Measurements from ENCODE around the gene ARRDC1. TPM values are rescaled to one million over a fixed set of nuclear protein-coding genes. Genes with fewer than 3 reads are reported as not detected.

Gene ARRDC1
- total and polyA plus RNA-seq, 2 donors from 2014 or later = 42.3 to 88.9 TPM

- no peak overlapping the region for H3K9ac ChIP-seq (ENCODE audit: low read length in 3 of 3)
- H3K4me1 ChIP-seq (ENCODE audit: control insufficient read depth in 2 of 3, insufficient read depth in 2 of 3, low read depth in 1 of 3, low read length in 3 of 3) = no peaks in the 10 kb centered on the region
- FAIRE-seq = no peak
- H3K27ac ChIP-seq (ENCODE audit: low read depth in 2 of 2, low read length in 2 of 2) = no peak overlapping the region
- intact Hi-C loops (cut with DNase I) = no loop called here
- no peak overlapping the region for H3K4me3 ChIP-seq (ENCODE audit: low read length in 3 of 3)
- no peaks in the 10 kb centered on the region for H3K27me3 ChIP-seq (ENCODE audit: control insufficient read depth, insufficient read depth, low read length)
- peaks cover 0 to 3% (median 0%) of the 10 kb centered on the region in 3 donors for H3K36me3 ChIP-seq (ENCODE audit: control insufficient read depth in 2 of 3, insufficient read depth in 3 of 3, low read length in 3 of 3)
- H3K9me3 ChIP-seq (ENCODE audit: control insufficient read depth in 2 of 3, insufficient read depth in 1 of 3, low read length in 3 of 3) = no peaks in the 10 kb centered on the region
- no peak for TF ChIP-seq CTCF (IDR thresholded peaks at IDR 0.05; ENCODE audit: borderline replicate concordance, extremely low read depth, insufficient read depth)
- DNase-seq = no peak
Observed at GRCh38 chr9:137658781-137659180, 53.3 kb downstream of the ARRDC1 start.

- no peak overlapping the region for H3K27ac ChIP-seq (ENCODE audit: low read depth in 2 of 2, low read length in 2 of 2)
- no peaks in the 10 kb centered on the region for H3K27me3 ChIP-seq (ENCODE audit: control insufficient read depth, insufficient read depth, low read length)
- peaks cover 0 to 3% (median 0%) of the 10 kb centered on the region in 3 donors for H3K36me3 ChIP-seq (ENCODE audit: control insufficient read depth in 2 of 3, insufficient read depth in 3 of 3, low read length in 3 of 3)
- FAIRE-seq = no peak
- no peak overlapping the region for H3K9ac ChIP-seq (ENCODE audit: low read length in 3 of 3)
- no peak for DNase-seq
- intact Hi-C loops (cut with DNase I) = no loop called here
- no peak overlapping the region for H3K4me3 ChIP-seq (ENCODE audit: low read length in 3 of 3)
- no peak for TF ChIP-seq CTCF (IDR thresholded peaks at IDR 0.05; ENCODE audit: borderline replicate concordance, extremely low read depth, insufficient read depth)
- no peaks in the 10 kb centered on the region for H3K4me1 ChIP-seq (ENCODE audit: control insufficient read depth in 2 of 3, insufficient read depth in 2 of 3, low read depth in 1 of 3, low read length in 3 of 3)
- no peaks in the 10 kb centered on the region for H3K9me3 ChIP-seq (ENCODE audit: control insufficient read depth in 2 of 3, insufficient read depth in 1 of 3, low read length in 3 of 3)
Observed at GRCh38 chr9:137660144-137660543, 54.7 kb downstream of the ARRDC1 start.

- TF ChIP-seq CTCF (IDR thresholded peaks at IDR 0.05; ENCODE audit: borderline replicate concordance, extremely low read depth, insufficient read depth) = no peak
- Histone ChIP-seq H3K4me3 (ENCODE audit: low read length in 3 of 3) (no peak overlapping the region), H3K9ac (ENCODE audit: low read length in 3 of 3) (no peak overlapping the region), H3K27ac (ENCODE audit: low read depth in 2 of 2, low read length in 2 of 2) (no peak overlapping the region), H3K36me3 (ENCODE audit: control insufficient read depth in 2 of 3, insufficient read depth in 3 of 3, low read length in 3 of 3) (no peaks in the 10 kb centered on the region), H3K27me3 (ENCODE audit: control insufficient read depth, insufficient read depth, low read length) (no peaks in the 10 kb centered on the region), H3K9me3 (ENCODE audit: control insufficient read depth in 2 of 3, insufficient read depth in 1 of 3, low read length in 3 of 3) (no peaks in the 10 kb centered on the region), H3K4me1 (ENCODE audit: control insufficient read depth in 2 of 3, insufficient read depth in 2 of 3, low read depth in 1 of 3, low read length in 3 of 3) (peaks cover 0 to 13% (median 9%) of the 10 kb centered on the region in 3 donors)
- FAIRE-seq (no peak), DNase-seq (no peak)
- intact Hi-C loops (cut with DNase I) = no loop called here
Observed at GRCh38 chr9:137663584-137663983, 58.1 kb downstream of the ARRDC1 start.

- H3K27ac ChIP-seq (ENCODE audit: low read depth in 2 of 2, low read length in 2 of 2) = no peak overlapping the region
- no peaks in the 10 kb centered on the region for H3K9me3 ChIP-seq (ENCODE audit: control insufficient read depth in 2 of 3, insufficient read depth in 1 of 3, low read length in 3 of 3)
- FAIRE-seq (no peak), DNase-seq (peak in 4 of 5 donors; percentile 53 to 68 (median 59))
- intact Hi-C loops (cut with DNase I) = no loop called here
- peaks cover 0 to 13% (median 9%) of the 10 kb centered on the region in 3 donors for H3K4me1 ChIP-seq (ENCODE audit: control insufficient read depth in 2 of 3, insufficient read depth in 2 of 3, low read depth in 1 of 3, low read length in 3 of 3)
- no peak for TF ChIP-seq CTCF (IDR thresholded peaks at IDR 0.05; ENCODE audit: borderline replicate concordance, extremely low read depth, insufficient read depth)
- H3K9ac ChIP-seq (ENCODE audit: low read length in 3 of 3) = no peak overlapping the region
- H3K27me3 ChIP-seq (ENCODE audit: control insufficient read depth, insufficient read depth, low read length) = no peaks in the 10 kb centered on the region
- H3K36me3 ChIP-seq (ENCODE audit: control insufficient read depth in 2 of 3, insufficient read depth in 3 of 3, low read length in 3 of 3) = no peaks in the 10 kb centered on the region
- no peak overlapping the region for H3K4me3 ChIP-seq (ENCODE audit: low read length in 3 of 3)
Observed at GRCh38 chr9:137664676-137665075, 59.2 kb downstream of the ARRDC1 start.
